Mammary epithelial cell (primary cell): ENCODE results near the gene OSBP2.

Source experiments
- CTCF ChIP-seq, 2 donors: IDR thresholded peaks in 1 of 2; conservative IDR thresholded peaks in 1 of 2; 2 replicates each; pipeline ENCODE4 v1.5.1; 2011 to 2012; ENCODE audit warnings: inconsistent platforms in 2 of 2, low read length in 2 of 2, mild to moderate bottlenecking in 2 of 2, control low read depth in 1 of 2, low read depth in 1 of 2; ENCODE audit not compliant: insufficient read depth in 1 of 2; ENCODE audit errors: extremely low read depth in 1 of 2
- EZH2 ChIP-seq: IDR thresholded peaks from 2 replicates; pipeline ENCODE4 v1.6.1; 2012; ENCODE audit warnings: low read length, inconsistent platforms, borderline replicate concordance

DNA sequence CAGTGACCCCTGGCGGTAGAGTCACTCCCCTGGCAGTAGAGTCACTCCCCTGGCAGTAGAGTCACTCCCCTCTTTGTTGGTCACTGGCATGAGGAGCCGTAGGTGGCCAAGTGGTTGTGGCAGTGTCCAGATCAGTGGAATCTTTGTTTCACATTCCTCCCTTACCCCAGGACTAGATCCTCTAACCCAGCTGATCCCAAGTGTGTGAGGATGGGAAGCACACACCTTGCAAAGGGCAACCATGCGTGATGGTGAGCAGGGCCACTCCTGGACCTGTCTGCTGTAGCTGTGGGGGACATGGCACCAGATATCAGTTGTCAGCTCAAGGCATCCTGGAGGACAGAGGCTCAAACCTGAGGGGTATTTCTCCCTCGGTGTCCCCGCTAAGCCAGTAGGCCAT lies 37.8 kb downstream of the OSBP2 start:
- TF ChIP-seq CTCF (conservative IDR thresholded peaks at IDR 0.05 in 1 of 2, IDR thresholded peaks at IDR 0.05 in 1 of 2; ENCODE audit: extremely low read depth in 1 of 2, insufficient read depth in 1 of 2, low read depth in 1 of 2, low read length in 2 of 2): no peak
- TF ChIP-seq EZH2: no peak
